22Rv1 (cell line): ENCODE results near the gene MYL7.

Experiments used
- H3K27ac ChIP-seq: fragments of 450-650 bp; 2 replicates; pipeline ENCODE4 v1.5.1; 2017
- CTCF ChIP-seq: fragments of 450-650 bp; IDR thresholded peaks from 2 replicates; pipeline ENCODE4 v1.5.1; 2017; ENCODE audit warnings: mild to moderate bottlenecking
- ZFX ChIP-seq: fragments of 450-650 bp; IDR thresholded peaks from 2 replicates; pipeline ENCODE4 v1.6.1; 2017; ENCODE audit warnings: antibody characterized with exemption, borderline replicate concordance

MYL7 gene

DNA sequence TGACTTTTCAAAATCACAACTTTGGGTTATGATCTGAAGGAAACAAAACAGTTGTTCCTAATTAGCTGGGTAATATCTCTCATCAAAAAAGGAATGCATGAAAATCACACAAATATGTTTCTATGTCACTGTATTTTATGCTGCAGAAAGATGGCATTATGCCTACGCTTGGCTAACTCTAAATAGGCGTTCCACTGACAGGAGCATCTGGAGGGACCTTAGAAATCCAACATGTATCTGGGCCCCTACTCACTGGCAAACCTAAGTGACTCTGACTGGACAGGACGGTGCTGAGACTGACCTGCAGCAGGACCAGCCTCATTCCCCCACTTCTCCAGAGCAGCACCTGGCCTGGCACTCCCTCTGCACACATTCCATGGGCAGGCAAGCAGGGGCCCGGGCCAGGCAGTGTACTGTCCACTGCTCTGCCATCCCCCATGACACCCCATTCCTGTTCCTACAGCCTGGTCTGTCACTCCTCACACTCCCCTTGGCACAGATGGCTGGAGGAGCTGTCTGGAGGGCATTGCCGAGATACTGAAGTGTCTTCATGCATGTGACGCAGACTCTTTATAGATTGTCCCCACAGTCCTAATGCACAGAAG is 2.6 kb upstream of the MYL7 start:
- H3K27ac ChIP-seq, result no peak overlapping the region
- TF ChIP-seq CTCF (no peak), ZFX (no peak)

DNA sequence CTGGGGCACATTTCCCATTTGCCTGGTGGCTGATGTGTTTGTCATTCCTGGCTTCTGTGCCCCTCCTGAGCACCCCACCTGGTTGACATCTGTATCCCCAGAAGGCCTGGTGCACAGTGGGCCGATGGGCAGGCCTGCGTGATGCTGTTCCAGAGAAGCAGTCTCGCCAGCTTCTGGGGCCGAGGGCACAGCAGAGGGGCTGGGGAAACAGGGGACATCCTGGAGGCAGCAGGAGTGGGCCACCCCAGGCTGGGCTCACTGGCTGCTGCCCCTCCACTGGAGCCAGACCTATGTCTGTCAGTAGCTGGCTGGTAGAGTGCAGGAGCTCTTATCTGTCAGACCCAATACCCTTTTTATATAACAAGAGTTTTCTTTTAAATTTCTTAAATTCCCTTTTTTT is 896 bp upstream of the MYL7 start:
- H3K27ac ChIP-seq, result no peak overlapping the region
- TF ChIP-seq ZFX (no peak), CTCF (no peak)

DNA sequence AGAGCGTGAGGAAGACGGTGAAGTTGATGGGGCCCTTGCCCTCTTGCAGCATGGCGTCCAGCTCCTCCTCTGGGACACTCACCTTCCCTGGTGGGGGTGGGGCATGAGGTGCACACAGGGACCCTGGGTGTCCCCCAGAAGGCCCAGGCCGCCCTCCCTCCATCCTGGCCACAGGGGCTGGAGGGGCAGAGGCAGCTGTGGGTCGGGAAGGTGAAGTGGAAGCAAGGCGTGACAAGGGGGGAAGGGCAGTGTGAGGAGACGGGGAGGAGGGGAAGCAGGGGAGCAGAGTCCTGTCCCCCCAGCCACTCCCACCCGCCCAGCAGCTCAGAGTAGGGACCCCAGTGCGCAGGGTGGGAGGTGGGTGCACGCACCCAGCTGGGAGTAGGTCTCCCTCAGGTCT is 791 bp downstream of the MYL7 start:
- TF ChIP-seq CTCF (no peak), ZFX (no peak)
- no peak overlapping the region for H3K27ac ChIP-seq

DNA sequence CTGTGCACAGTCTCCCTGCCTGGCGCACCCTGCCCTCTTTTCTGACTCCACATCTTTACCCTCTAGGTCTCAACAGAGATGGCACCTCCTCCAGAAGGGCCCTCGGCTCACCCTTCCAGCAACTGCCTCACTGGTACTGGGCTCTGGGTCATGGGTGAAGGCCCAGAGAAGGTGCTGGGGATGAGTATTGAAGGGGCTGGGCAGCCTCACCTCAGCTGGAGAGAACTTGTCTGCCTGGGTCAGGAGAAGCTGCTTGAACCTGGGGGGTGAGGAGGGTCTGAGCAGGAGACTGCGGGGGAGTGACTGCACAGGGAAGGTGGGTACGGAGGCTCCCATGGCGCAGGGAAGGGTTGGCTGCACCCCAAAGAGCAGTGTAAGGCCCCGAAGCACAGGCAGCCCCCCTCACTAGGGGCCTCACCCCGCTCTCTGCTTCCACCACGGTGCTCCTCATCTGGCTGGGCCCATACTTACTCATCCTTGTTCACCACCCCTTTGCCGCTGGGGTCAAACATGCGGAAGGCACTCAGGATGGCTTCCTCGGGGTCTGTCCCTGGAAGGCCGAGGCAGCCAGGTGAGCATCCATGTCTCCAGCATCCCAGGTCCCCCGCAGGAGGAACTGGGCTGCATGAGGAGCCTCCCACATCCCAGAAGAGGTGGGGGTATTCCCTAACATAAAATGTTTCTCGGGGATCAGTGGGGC is 1.7 kb downstream of the MYL7 start:
- TF ChIP-seq ZFX (no peak), CTCF (no peak)
- H3K27ac ChIP-seq, result no peak overlapping the region

- H3K27ac ChIP-seq, result no peak overlapping the region
- TF ChIP-seq ZFX (no peak), CTCF (no peak)
Measured at GRCh38 chr7:44138698-44139097, 2.4 kb downstream of the MYL7 start.

DNA sequence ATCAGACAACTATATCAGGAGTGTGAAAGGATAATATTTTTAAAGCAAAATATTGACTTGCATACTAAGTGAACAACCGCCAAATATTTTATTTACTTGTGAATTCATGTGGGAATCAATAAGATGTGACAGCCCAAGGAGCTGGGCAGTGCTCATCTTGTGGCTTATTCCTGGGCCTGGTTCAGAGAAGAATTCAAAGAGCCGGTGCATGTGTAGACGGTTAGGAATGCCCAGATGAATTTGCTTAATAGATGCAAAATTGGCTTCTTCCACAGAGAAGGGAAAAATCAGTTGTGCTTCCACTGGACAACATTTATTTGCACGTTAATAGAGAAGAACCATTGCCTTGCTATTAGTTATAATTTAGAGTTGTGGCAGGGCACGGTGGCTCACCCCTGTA is 4.4 kb downstream of the MYL7 start:
- TF ChIP-seq CTCF (no peak), ZFX (no peak)
- no peak overlapping the region for H3K27ac ChIP-seq

DNA sequence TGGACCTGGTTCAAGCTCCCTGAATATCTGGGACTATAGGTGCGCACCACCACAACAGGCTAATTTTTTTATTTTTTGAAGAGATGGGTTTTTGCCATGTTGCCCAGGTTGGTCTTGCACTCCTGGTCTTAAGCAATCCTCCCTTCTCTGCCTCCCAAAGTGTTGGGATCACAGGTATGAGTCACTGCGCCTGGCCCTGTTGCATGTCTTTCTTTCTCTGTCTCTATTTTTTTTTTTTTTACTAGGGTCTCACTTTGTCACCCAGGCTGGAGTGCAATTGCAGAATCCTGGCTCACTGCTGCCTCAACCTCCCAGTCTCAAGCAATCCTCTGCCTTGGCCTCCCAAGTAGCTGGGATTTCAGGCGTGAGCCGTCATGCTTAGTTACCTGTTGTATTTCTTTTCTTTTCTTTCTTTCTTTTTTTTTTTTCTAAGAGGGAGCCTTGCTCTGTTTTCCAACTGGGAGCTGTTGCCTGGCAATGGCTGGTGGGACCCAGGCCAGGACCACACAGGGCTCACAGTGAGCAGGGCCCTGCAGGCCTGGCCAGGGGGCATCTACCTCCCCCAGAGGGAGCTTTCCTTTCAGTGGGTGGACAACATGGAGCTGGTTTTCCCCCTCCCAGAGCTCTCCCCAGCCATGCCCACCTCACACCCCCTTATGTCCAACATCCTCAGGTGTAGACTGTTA is 6.0 kb downstream of the MYL7 start:
- no peak overlapping the region for H3K27ac ChIP-seq
- no peak for TF ChIP-seq CTCF
- no peak for TF ChIP-seq ZFX
